Fibroblast of lung (primary cell): ENCODE measurements around the gene CBX1.

ENCODE experiments used
- EZH2 ChIP-seq: IDR thresholded peaks from 2 replicates; pipeline ENCODE4 v1.5.1; 2012; ENCODE audit warnings: low read length, control low read depth, mild to moderate bottlenecking; ENCODE audit errors: missing control alignments
- TF ChIP-seq, protein P1 (sequence below), 2 donors: IDR thresholded peaks in 1 of 2; conservative IDR thresholded peaks in 1 of 2; 1 replicate in 1 of 2; 2 replicates in 1 of 2; pipeline ENCODE4 v1.5.1; 2011 to 2012; ENCODE audit warnings: low read length in 2 of 2, control low read depth in 1 of 2, inconsistent platforms in 1 of 2, low read depth in 1 of 2, mild to moderate bottlenecking in 1 of 2

DNA sequence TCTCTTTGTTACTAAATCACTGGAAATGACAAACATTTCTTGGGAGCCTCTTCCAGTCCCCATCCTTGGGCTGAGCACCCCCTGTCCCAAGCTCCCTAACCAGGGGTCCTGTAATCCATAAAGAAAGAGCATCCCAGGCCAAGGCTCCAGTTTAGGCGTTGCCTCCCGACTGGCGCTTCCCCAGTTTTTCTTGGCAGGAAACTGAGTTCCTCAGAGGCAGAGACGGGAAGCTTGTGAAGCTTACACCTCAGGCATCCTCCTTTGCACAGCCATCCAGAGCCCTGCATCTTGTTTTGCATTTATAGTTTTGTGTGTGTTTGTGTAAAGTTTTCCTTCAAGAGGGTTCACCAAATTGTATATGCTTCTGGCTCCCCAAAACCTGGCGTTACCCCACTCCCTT is 70.7 kb downstream of the CBX1 start:
- no peak for TF ChIP-seq EZH2
- TF ChIP-seq, protein P1, sequence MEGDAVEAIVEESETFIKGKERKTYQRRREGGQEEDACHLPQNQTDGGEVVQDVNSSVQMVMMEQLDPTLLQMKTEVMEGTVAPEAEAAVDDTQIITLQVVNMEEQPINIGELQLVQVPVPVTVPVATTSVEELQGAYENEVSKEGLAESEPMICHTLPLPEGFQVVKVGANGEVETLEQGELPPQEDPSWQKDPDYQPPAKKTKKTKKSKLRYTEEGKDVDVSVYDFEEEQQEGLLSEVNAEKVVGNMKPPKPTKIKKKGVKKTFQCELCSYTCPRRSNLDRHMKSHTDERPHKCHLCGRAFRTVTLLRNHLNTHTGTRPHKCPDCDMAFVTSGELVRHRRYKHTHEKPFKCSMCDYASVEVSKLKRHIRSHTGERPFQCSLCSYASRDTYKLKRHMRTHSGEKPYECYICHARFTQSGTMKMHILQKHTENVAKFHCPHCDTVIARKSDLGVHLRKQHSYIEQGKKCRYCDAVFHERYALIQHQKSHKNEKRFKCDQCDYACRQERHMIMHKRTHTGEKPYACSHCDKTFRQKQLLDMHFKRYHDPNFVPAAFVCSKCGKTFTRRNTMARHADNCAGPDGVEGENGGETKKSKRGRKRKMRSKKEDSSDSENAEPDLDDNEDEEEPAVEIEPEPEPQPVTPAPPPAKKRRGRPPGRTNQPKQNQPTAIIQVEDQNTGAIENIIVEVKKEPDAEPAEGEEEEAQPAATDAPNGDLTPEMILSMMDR (conservative IDR thresholded peaks at IDR 0.05 in 1 of 2, IDR thresholded peaks at IDR 0.05 in 1 of 2; ENCODE audit: low read depth in 1 of 2, low read length in 2 of 2) = no peak
